ENCODE measurements around the gene SIRT4. TPM values are rescaled to one million over a fixed set of nuclear protein-coding genes. Genes with fewer than 3 reads are reported as not detected.

SIRT4 gene
- total RNA-seq (2012; rRNA removed) (0.83 and 2.0 TPM in 2 replicates), polyA plus RNA-seq (2012; rRNA removed) (0.56 and 0.87 TPM in 2 replicates), Bru-seq, nascent RNA (percentile 36 among the genes with signal in this experiment), BruChase-seq, experiment 1, labeled RNA remaining after a 6-hour chase (percentile 46 among the genes with signal in this experiment), BruChase-seq, experiment 2, labeled RNA remaining after a 2-hour chase (percentile 35 among the genes with signal in this experiment)
- polyA plus RNA-seq (2012; cell fraction: cytosol; rRNA removed): 0.99 and 1.2 TPM in 2 replicates
- 0.61 and 0.79 TPM in 2 replicates for polyA plus RNA-seq (2012; cell fraction: nucleus; rRNA removed; ENCODE audit: low replicate concordance)
- long read RNA-seq, partial matches to known transcripts: 0 of 1 reads
- long read RNA-seq, other reads (novel, unspliced or antisense): 0 of 1 reads

- H3K36me3 ChIP-seq (ENCODE audit: control insufficient read depth, insufficient read depth, low read length): no peaks in the 10 kb centered on the region
- H2AK9ac ChIP-seq (replicated peaks; ENCODE audit: low read depth, low read length, poor library complexity): peak within 1 kb of the TSS; percentile 82
- peak; percentile 24 for TF ChIP-seq RAD21 (IDR thresholded peaks at IDR 0.05; ENCODE audit: low read length)
- TF ChIP-seq RFX5 (IDR thresholded peaks at IDR 0.05; ENCODE audit: low read depth, low read length): no peak
- 0 out of 2 replicates have a peak, but pooled peaks have one; percentile 11 for TF ChIP-seq FOS (IDR thresholded peaks at IDR 0.05; ENCODE audit: low read depth, low read length)
- peak; percentile 25; the same call in 1 of the 2 replicates for TF ChIP-seq CEBPB (IDR thresholded peaks at IDR 0.05; ENCODE audit: low read depth, low read length)
- TF ChIP-seq BHLHE40 (IDR thresholded peaks at IDR 0.05; ENCODE audit: low read depth, low read length): peak; percentile 93
- peak; percentile 47; the same call in 1 of the 2 replicates for TF ChIP-seq MAZ (IDR thresholded peaks at IDR 0.05; ENCODE audit: borderline replicate concordance, low read depth, low read length)
- no peak for TF ChIP-seq ELK1 (IDR thresholded peaks at IDR 0.05; ENCODE audit: borderline replicate concordance, low read depth, low read length)
- TF ChIP-seq SMC3 (IDR thresholded peaks at IDR 0.05; ENCODE audit: low read depth, low read length): peak; percentile 25; the same call in 1 of the 2 replicates
- TF ChIP-seq CTCF (conservative IDR thresholded peaks at IDR 0.05; ENCODE audit: low read depth, low read length): peak; percentile 94
- peak within 1 kb of the TSS; percentile 96 for H2BK20ac ChIP-seq (ENCODE audit: low read depth, low read length)
- peak within 1 kb of the TSS; percentile 78; the same call in 1 of the 2 replicates for H3K23ac ChIP-seq (ENCODE audit: low read depth, low read length)
- in situ Hi-C loops (cut with MboI; ENCODE audit: low sequenced_read_pairs) (no loop called here), dilution Hi-C loops (cut with HindIII; ENCODE audit: low sequenced_read_pairs, unreplicated experiment) (no loop called here), intact Hi-C loops (cut with micrococcal nuclease) (loop anchor here (1.0 kb wide), 1 partner anchor 15 kb away; no protein-coding TSS in a partner anchor)
- H4K91ac ChIP-seq (ENCODE audit: insufficient read depth, low read depth, low read length): peak within 1 kb of the TSS; percentile 88; the same call in 1 of the 2 replicates
- no peaks in the 10 kb centered on the region for H3K27me3 ChIP-seq (ENCODE audit: control insufficient read depth, insufficient read depth, low read length)
- H3K4me3 ChIP-seq (ENCODE audit: insufficient read depth, low read depth, low read length): peak within 1 kb of the TSS; percentile 61
- POLR2A ChIA-PET (ENCODE audit: unreplicated experiment): interaction anchor here (1.4 kb wide), 1 partner anchor 10 kb away, joined by 28 read pairs; the partner anchor contains the start of genes RNU4-1 and RNU4-2
- WGBS, 2 experiments (ENCODE audit: extremely low coverage in 2 of 2, insufficient read length in 1 of 2): 0% methylated on average over 3 of the region's 31 CpGs; no CpG with 5 or more reads in 1 of the 2 experiments
- CTCF ChIA-PET: interaction anchor here (0.6 to 1.4 kb wide), 10 partner anchors 9 to 637 kb away, joined by 3 to 11 read pairs (median 4); partner anchors contain the start of genes RNU4-1 and RNU4-2
- H3K9ac ChIP-seq (ENCODE audit: low read depth, low read length): peak within 1 kb of the TSS; percentile 69
- ATAC-seq (ENCODE audit: low read depth): peak; percentile 99
- peak within 1 kb of the TSS in 1 of 2 experiments; percentile 97; a peak in 2 of 4 replicates for H4K8ac ChIP-seq (ENCODE audit: low read depth in 2 of 2, low read length in 2 of 2)
- no peaks in the 10 kb centered on the region for H3K79me1 ChIP-seq (ENCODE audit: low read depth in 1 of 2, low read length in 2 of 2)
- peak within 1 kb of the TSS; percentile 97; the same call in 1 of the 2 replicates for H3K56ac ChIP-seq (ENCODE audit: extremely low read depth, insufficient read depth, low read length)
- H2AFZ ChIP-seq (replicated peaks; ENCODE audit: low read length, poor library complexity): peak within 1 kb of the TSS; percentile 97
- no peaks in the 10 kb centered on the region for H3K9me3 ChIP-seq (ENCODE audit: control insufficient read depth, insufficient read depth, low read length)
- 0 out of 2 replicates have a peak within 1 kb of the TSS, but pooled peaks have one; percentile 62 for H4K5ac ChIP-seq (ENCODE audit: low read depth, low read length)
- H2BK5ac ChIP-seq (ENCODE audit: low read depth, low read length, poor library complexity, severe bottlenecking): peak within 1 kb of the TSS; percentile 83
- no TSS peak for BruUV-seq (replicated peaks)
- peak within 1 kb of the TSS; percentile 91; the same call in 2 of the 3 replicates for H2BK15ac ChIP-seq (ENCODE audit: low read depth, low read length)
- peak within 1 kb of the TSS; percentile 88 for H3K14ac ChIP-seq (replicated peaks; ENCODE audit: low read depth, low read length)
- no peaks in the 10 kb centered on the region for H4K20me1 ChIP-seq (ENCODE audit: insufficient read depth, low read length)
- peak within 1 kb of the TSS; percentile 86 for H3K18ac ChIP-seq (ENCODE audit: low read depth, low read length)
- peak within 1 kb of the TSS; percentile 53 for H3K27ac ChIP-seq (ENCODE audit: insufficient read depth, low read length)
- no peak within 1 kb of the TSS for H2AK5ac ChIP-seq (ENCODE audit: low read depth, low read length)
- peak; percentile 94 for DNase-seq
- peak within 1 kb of the TSS; percentile 92 for H3K4ac ChIP-seq (ENCODE audit: low read depth, low read length)
- no peaks in the 10 kb centered on the region; the same call in 1 of the 2 replicates for H3K4me1 ChIP-seq (ENCODE audit: control insufficient read depth, insufficient read depth, low read length)
- peak within 1 kb of the TSS; percentile 76 for H3K4me2 ChIP-seq (ENCODE audit: low read depth, low read length)
- H2BK120ac ChIP-seq (ENCODE audit: low read depth, low read length): peak within 1 kb of the TSS; percentile 98
- no peaks in the 10 kb centered on the region for H3K9me1 ChIP-seq (ENCODE audit: insufficient read depth, low read length)
Observed at GRCh38 chr12:120301962-120302815, at the start of gene SIRT4. Gene SIRT4 (plus strand): TSS chr12:120302321. CDS start chr12:120303562, 1,241 bp downstream.
